OCI-LY1 (cell line): ENCODE data around the gene CIC.

Experiments
- EZH2 ChIP-seq: fragments of 200-600 bp; sonication (generic), shearing (Covaris generic); IDR thresholded peaks from 2 replicates; pipeline ENCODE4 v1.8.0; 2017; ENCODE audit warnings: borderline replicate concordance, mixed run types, mild to moderate bottlenecking, antibody characterized with exemption, low read length, moderate library complexity, mixed read lengths
- TF ChIP-seq, protein P1 (sequence below): fragments of 200-600 bp; sonication (generic), shearing (Covaris generic); IDR thresholded peaks from 2 replicates; pipeline ENCODE4 v1.5.1; 2017; ENCODE audit warnings: mild to moderate bottlenecking, antibody characterized with exemption, low read length, moderate library complexity, mixed read lengths

DNA sequence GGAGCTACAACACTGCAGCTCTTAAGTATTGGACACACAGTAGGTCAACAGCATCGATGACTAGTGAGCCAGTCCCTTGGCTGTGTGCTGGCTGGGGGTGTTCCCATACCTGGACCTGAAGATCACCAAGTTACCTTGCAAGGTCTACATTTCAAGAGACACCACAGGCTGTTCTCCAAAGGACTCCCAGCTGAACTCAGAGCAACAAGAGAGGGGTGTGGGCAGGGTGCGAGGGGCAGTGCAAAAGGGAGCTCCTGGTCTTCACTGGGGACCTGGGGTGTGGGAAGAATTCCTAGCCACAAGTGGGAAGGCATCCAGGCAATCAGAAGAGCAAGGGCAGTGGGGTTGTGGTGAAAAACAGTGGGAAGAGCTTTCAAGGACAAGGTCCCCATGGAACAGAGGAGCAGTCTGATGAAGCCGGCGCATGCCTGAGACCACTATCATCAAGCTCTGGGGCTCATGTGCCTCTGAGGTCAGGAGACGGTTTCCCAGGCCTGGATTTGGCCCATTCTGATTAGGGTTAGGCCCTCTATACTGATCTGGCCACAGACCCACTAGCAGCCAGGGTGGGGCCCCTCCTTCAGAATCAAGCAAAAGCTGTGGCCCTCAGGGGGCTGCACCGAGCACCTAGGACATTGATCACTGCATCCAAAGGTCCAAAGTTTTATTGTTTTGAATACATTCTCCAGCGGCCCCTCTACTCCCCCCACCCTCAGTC is 22.0 kb upstream of the CIC start:
- TF ChIP-seq, protein P1, sequence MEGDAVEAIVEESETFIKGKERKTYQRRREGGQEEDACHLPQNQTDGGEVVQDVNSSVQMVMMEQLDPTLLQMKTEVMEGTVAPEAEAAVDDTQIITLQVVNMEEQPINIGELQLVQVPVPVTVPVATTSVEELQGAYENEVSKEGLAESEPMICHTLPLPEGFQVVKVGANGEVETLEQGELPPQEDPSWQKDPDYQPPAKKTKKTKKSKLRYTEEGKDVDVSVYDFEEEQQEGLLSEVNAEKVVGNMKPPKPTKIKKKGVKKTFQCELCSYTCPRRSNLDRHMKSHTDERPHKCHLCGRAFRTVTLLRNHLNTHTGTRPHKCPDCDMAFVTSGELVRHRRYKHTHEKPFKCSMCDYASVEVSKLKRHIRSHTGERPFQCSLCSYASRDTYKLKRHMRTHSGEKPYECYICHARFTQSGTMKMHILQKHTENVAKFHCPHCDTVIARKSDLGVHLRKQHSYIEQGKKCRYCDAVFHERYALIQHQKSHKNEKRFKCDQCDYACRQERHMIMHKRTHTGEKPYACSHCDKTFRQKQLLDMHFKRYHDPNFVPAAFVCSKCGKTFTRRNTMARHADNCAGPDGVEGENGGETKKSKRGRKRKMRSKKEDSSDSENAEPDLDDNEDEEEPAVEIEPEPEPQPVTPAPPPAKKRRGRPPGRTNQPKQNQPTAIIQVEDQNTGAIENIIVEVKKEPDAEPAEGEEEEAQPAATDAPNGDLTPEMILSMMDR, result no peak
- no peak for TF ChIP-seq EZH2
